DMS 273 treated with DMSO at 0.1 percent for 48 hours (cell line): ENCODE results near the gene MIDN.
A peak's percentile ranks its signal among the peaks of the same experiment; 100 is the strongest.

Experiments used
- DNase-seq: peaks from one replicate; lab custom pipeline; 2025; lab: John Stamatoyannopoulos, UW

MIDN gene

GRCh38 chr19:1233115-1233667, 15.2 kb upstream of the MIDN start:
- DNase-seq, result no peak

GRCh38 chr19:1234051-1234954, 14.1 kb upstream of the MIDN start:
- no peak for DNase-seq

- DNase-seq, result no peak
Observed at GRCh38 chr19:1234955-1235380, 13.4 kb upstream of the MIDN start.

- DNase-seq, result no peak
Observed at GRCh38 chr19:1235625-1236538, 12.5 kb upstream of the MIDN start.

GRCh38 chr19:1236576-1236975, 11.8 kb upstream of the MIDN start:
- no peak for DNase-seq

- DNase-seq, result no peak
Observed at GRCh38 chr19:1237027-1237659, 11.2 kb upstream of the MIDN start.

GRCh38 chr19:1237754-1238368, 10.5 kb upstream of the MIDN start, which contains the start of gene CBARP:
TSS of gene CBARP (minus strand) at chr19:1238005. CDS start at chr19:1236100, 1,905 bp downstream.
- no peak for DNase-seq

GRCh38 chr19:1238369-1239303, 9.7 kb upstream of the MIDN start:
- DNase-seq, result no peak

- DNase-seq, result no peak
Observed at GRCh38 chr19:1239420-1239795, 9.0 kb upstream of the MIDN start.

GRCh38 chr19:1239796-1240737, 8.3 kb upstream of the MIDN start:
- peak; percentile 30 for DNase-seq

GRCh38 chr19:1240925-1241324, 7.5 kb upstream of the MIDN start:
- DNase-seq, result no peak

GRCh38 chr19:1241417-1242095, 6.8 kb upstream of the MIDN start, which contains the start of gene ATP5F1D:
TSS of gene ATP5F1D (plus strand) at chr19:1241751. CDS start at chr19:1241851, 100 bp downstream.
- peak; percentile 80 for DNase-seq

- DNase-seq, result peak; percentile 61
Observed at GRCh38 chr19:1243768-1244692, 4.4 kb upstream of the MIDN start.

- DNase-seq, result no peak
Observed at GRCh38 chr19:1244693-1245451, 3.5 kb upstream of the MIDN start.

- no peak for DNase-seq
Observed at GRCh38 chr19:1245494-1246264, 2.7 kb upstream of the MIDN start.
